ENCODE data around the gene ZNF324B. TPM values are rescaled to one million over a fixed set of nuclear protein-coding genes. Genes with fewer than 3 reads are reported as not detected.
"Not testable (repeated sequence)": the region's sequence is repeated elsewhere in the genome, so short reads cannot be mapped to it uniquely, and the experiment has no call there.

ZNF324B gene
- total RNA-seq, 1 donor from 2014 or later, result 24.1 TPM

GRCh38 chr19:58450856-58451357 is 515 bp upstream of the ZNF324B start:
- no peak for FAIRE-seq

GRCh38 chr19:58453743-58454142 is 2.3 kb downstream of the ZNF324B start:
- no peak for FAIRE-seq
- DNase-seq (ENCODE audit: low spot score in 2 of 2), result no peak

More at GRCh38 chr19:58450856-58451357, 515 bp upstream of the ZNF324B start:
- DNase-seq (ENCODE audit: low spot score in 2 of 2), result no peak

- DNase-seq (ENCODE audit: low spot score in 2 of 2) (no peak), FAIRE-seq (no peak)
Measured at GRCh38 chr19:58455306-58455705, 3.9 kb downstream of the ZNF324B start.

- no peak for FAIRE-seq
- no peak for DNase-seq (ENCODE audit: low spot score in 2 of 2)
Measured at GRCh38 chr19:58456111-58456510, 4.7 kb downstream of the ZNF324B start.

GRCh38 chr19:58460039-58460438 is 8.6 kb downstream of the ZNF324B start:
- FAIRE-seq, result no peak
- no peak for DNase-seq (ENCODE audit: low spot score in 2 of 2)

- no peak for DNase-seq (ENCODE audit: low spot score in 2 of 2)
- no peak for FAIRE-seq
Measured at GRCh38 chr19:58466089-58466759, 14.8 kb downstream of the ZNF324B start.

- FAIRE-seq (peak; percentile 61), DNase-seq (ENCODE audit: low spot score in 2 of 2) (peak; percentile 100)
Measured at GRCh38 chr19:58466760-58467589, 15.6 kb downstream of the ZNF324B start, which contains the start of gene ZNF324. TSS of gene ZNF324 (plus strand) at chr19:58467080. CDS start at chr19:58469186, 2,106 bp downstream.

- DNase-seq (ENCODE audit: low spot score in 2 of 2), result no peak
- no peak for FAIRE-seq
Measured at GRCh38 chr19:58468216-58468839, 16.9 kb downstream of the ZNF324B start.

GRCh38 chr19:58469241-58470013 is 18.0 kb downstream of the ZNF324B start:
- FAIRE-seq (no peak), DNase-seq (ENCODE audit: low spot score in 2 of 2) (no peak)

- DNase-seq (ENCODE audit: low spot score in 2 of 2); FAIRE-seq: not testable (repeated sequence)
Measured at GRCh38 chr19:58470837-58471543, 19.6 kb downstream of the ZNF324B start.

GRCh38 chr19:58471736-58472135 is 20.3 kb downstream of the ZNF324B start:
- FAIRE-seq (no peak), DNase-seq (ENCODE audit: low spot score in 2 of 2) (no peak)

GRCh38 chr19:58473775-58474174 is 22.4 kb downstream of the ZNF324B start:
- DNase-seq (ENCODE audit: low spot score in 2 of 2), result no peak
- no peak for FAIRE-seq

- DNase-seq (ENCODE audit: low spot score in 2 of 2) (no peak), FAIRE-seq (no peak)
Measured at GRCh38 chr19:58474291-58474996, 23.0 kb downstream of the ZNF324B start.

- no peak for DNase-seq (ENCODE audit: low spot score in 2 of 2)
- no peak for FAIRE-seq
Measured at GRCh38 chr19:58474997-58475713, 23.7 kb downstream of the ZNF324B start.

GRCh38 chr19:58475714-58476497 is 24.5 kb downstream of the ZNF324B start, which contains the start of gene ZNF446:
TSS of gene ZNF446 (plus strand) at chr19:58476352. CDS start at chr19:58477219, 867 bp downstream.
- DNase-seq (ENCODE audit: low spot score in 2 of 2), result peak; percentile 97 to 98
- no peak for FAIRE-seq

- FAIRE-seq (no peak), DNase-seq (ENCODE audit: low spot score in 2 of 2) (peak in 1 of 2 donors; percentile 52)
Measured at GRCh38 chr19:58476498-58477015, 25.1 kb downstream of the ZNF324B start.

GRCh38 chr19:58477130-58477529 is 25.7 kb downstream of the ZNF324B start:
- FAIRE-seq, result no peak
- DNase-seq (ENCODE audit: low spot score in 2 of 2), result no peak

All from frontal cortex (tissue), 4 donors.